ENCODE results near the gene OPRD1. TPM values are rescaled to one million over a fixed set of nuclear protein-coding genes. Genes with fewer than 3 reads are reported as not detected.

Gene OPRD1
- total RNA-seq, 1 donor from 2014 or later, result 0.34 TPM

DNA sequence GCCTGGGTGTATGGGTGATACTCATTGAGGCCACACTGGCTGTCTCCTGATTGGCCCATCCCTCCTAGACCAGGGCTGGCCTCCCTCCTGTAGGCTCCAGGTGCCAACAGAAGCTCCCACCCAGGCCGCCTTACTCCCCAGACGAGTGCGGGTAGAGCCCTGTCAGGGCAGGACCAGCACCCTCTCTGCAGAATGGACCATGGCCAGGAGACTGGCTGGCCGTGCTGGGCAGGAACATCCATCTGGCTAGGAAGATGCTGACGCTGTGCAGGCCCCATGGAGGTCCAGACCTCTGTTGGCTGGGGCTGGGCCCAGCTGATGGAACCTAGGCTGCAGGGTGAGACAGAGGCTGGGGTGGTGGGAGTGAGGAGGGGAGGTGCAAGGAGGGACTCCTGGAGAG, 77.4 kb downstream of the OPRD1 start:
- TF ChIP-seq, protein P1, sequence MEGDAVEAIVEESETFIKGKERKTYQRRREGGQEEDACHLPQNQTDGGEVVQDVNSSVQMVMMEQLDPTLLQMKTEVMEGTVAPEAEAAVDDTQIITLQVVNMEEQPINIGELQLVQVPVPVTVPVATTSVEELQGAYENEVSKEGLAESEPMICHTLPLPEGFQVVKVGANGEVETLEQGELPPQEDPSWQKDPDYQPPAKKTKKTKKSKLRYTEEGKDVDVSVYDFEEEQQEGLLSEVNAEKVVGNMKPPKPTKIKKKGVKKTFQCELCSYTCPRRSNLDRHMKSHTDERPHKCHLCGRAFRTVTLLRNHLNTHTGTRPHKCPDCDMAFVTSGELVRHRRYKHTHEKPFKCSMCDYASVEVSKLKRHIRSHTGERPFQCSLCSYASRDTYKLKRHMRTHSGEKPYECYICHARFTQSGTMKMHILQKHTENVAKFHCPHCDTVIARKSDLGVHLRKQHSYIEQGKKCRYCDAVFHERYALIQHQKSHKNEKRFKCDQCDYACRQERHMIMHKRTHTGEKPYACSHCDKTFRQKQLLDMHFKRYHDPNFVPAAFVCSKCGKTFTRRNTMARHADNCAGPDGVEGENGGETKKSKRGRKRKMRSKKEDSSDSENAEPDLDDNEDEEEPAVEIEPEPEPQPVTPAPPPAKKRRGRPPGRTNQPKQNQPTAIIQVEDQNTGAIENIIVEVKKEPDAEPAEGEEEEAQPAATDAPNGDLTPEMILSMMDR (IDR thresholded peaks at IDR 0.05; ENCODE audit: unreplicated experiment), result no peak
- no peak for DNase-seq (ENCODE audit: low spot score in 2 of 2, unreplicated experiment in 2 of 2)
- Mint-ChIP-seq H3K27ac (no peak overlapping the region), H3K36me3 (no peaks in the 10 kb centered on the region), H3K4me3 (no peak overlapping the region), H3K4me1 (peaks cover 23% of the 10 kb centered on the region), H3K27me3 (ENCODE audit: low read depth) (no peaks in the 10 kb centered on the region), H3K9me3 (no peaks in the 10 kb centered on the region)

DNA sequence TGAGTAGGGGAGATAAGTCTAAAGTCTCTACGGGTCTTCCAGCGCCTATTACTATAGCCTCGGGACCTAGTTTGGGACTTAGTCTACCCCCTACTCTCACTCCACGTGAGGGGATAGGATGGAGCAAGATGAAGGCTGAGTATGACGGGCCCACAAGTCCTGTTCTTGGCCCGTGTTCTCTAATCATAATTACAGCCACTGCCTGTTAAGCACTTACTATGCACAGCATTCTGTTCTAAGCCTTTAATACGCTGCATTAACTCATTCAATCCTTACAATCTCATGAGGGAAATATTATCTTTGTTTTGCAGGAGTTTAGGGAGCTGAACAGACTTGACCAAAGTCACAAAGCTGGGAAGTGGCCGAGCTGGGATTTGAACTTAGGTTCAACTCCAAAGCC, 78.5 kb downstream of the OPRD1 start:
- Mint-ChIP-seq H3K4me1 (peaks cover 14% of the 10 kb centered on the region), H3K36me3 (no peaks in the 10 kb centered on the region), H3K4me3 (no peak overlapping the region), H3K9me3 (no peaks in the 10 kb centered on the region), H3K27ac (no peak overlapping the region), H3K27me3 (ENCODE audit: low read depth) (no peaks in the 10 kb centered on the region)
- no peak for DNase-seq (ENCODE audit: low spot score in 2 of 2, unreplicated experiment in 2 of 2)
- TF ChIP-seq, protein P1 (IDR thresholded peaks at IDR 0.05; ENCODE audit: unreplicated experiment), result no peak

DNA sequence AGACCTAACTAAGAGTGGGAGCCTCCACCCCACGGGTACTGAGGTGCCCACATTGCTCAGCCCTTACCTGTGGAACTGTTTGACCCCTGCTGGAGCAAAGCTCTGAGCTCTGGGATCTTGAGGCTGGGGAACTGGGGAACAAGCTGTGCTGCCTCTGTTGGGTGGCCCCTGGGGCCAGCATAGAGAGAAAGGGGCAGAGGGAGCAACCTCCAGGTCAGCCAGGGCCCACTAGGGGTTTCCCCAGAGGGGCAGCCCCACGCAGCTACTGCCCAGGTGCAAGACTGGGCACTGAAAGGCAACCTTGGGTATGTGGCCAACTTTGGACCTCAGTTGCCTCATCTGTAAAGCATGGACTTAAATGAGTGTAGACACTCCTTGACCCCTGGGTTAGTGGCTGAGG, 78.9 kb downstream of the OPRD1 start:
- TF ChIP-seq, protein P1 (IDR thresholded peaks at IDR 0.05; ENCODE audit: unreplicated experiment), result no peak
- no peaks in the 10 kb centered on the region for H3K36me3 Mint-ChIP-seq
- H3K27me3 Mint-ChIP-seq (ENCODE audit: low read depth), result no peaks in the 10 kb centered on the region
- peaks cover 13% of the 10 kb centered on the region for H3K4me1 Mint-ChIP-seq
- no peak overlapping the region for H3K4me3 Mint-ChIP-seq
- H3K9me3 Mint-ChIP-seq, result no peaks in the 10 kb centered on the region
- no peak overlapping the region for H3K27ac Mint-ChIP-seq
- no peak for DNase-seq (ENCODE audit: low spot score in 2 of 2, unreplicated experiment in 2 of 2)

DNA sequence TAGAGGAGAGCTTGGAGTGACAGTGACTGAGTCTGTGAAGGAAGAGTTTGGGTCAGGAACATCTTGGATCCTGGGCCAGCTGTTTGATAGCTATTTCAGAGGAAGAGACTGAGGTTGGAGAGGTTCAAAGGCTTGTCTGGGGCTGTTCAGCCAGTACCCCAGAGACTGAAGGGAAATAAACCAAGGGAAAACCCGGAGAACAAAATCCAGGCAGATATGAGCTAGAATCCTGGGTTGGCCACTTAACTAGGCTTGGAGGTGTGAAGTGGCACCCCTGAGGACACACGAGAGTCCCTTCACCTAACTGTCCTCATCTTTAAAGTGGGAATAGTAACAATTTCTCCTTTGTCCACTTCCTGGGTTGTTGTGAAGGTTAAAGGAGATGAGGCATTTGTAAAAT, 79.3 kb downstream of the OPRD1 start:
- no peak overlapping the region for H3K27ac Mint-ChIP-seq
- peaks cover 10% of the 10 kb centered on the region for H3K4me1 Mint-ChIP-seq

DNA sequence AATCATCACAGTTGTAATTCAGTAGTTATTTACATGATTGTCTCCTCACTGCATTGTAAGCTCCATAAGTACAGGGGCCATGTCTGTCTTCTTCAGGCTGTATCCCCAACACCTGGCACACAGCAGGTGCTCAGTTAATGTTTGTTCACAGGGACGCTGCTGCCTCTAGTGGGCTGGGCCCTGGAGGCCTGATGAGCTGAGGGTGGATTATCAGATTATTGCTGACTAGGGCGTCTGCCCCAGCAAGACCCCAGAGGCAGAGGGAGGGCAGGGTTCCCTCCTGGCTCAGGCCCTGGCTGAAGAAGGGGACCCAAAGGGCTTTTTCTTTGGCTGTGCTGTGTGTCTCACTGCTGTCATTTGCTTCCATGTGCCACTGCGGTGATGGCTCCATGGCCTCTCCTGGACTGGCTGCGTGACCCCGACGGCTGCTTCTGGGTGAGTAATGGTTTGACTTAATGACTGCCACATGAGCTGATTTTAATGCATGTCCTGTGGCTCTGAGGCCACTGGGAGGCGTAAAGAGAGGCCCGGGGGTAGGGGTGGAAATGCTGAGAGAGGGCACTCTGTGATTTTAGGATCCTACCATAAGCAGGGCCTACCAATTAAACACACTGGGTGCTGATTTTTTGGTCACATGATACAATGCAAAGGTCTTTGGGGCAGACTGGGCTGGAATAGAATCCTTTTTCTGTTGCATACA, 81.6 kb downstream of the OPRD1 start:
- peaks cover 6% of the 10 kb centered on the region for H3K4me1 Mint-ChIP-seq
- no peak overlapping the region for H3K27ac Mint-ChIP-seq

More for the DNA sequence above, 79.3 kb downstream of the OPRD1 start:
- no peaks in the 10 kb centered on the region for H3K27me3 Mint-ChIP-seq (ENCODE audit: low read depth)
- H3K4me3 Mint-ChIP-seq, result no peak overlapping the region
- H3K36me3 Mint-ChIP-seq, result no peaks in the 10 kb centered on the region
- H3K9me3 Mint-ChIP-seq, result no peaks in the 10 kb centered on the region
- TF ChIP-seq, protein P1 (IDR thresholded peaks at IDR 0.05; ENCODE audit: unreplicated experiment), result no peak
- DNase-seq (ENCODE audit: low spot score in 2 of 2, unreplicated experiment in 2 of 2), result no peak

More for the DNA sequence above, 81.6 kb downstream of the OPRD1 start:
- Mint-ChIP-seq H3K9me3 (no peaks in the 10 kb centered on the region), H3K27me3 (ENCODE audit: low read depth) (no peaks in the 10 kb centered on the region), H3K4me3 (no peak overlapping the region), H3K36me3 (no peaks in the 10 kb centered on the region)
- DNase-seq (ENCODE audit: low spot score in 2 of 2, unreplicated experiment in 2 of 2), result no peak
- TF ChIP-seq, protein P1 (IDR thresholded peaks at IDR 0.05; ENCODE audit: unreplicated experiment), result no peak

Data from mesothelial cell of epicardium (in vitro differentiated cells).